PFSK-1 (cell line): ENCODE results near the gene MORC3.

ENCODE experiments used
- FOXP2 ChIP-seq: optimal IDR thresholded peaks from 2 replicates; pipeline ENCODE3; 2011; ENCODE audit warnings: borderline replicate concordance, control low read depth, inconsistent platforms; ENCODE audit not compliant: insufficient read depth; ENCODE audit errors: extremely low read length, extremely low read depth
- POLR2AphosphoS5 ChIP-seq: IDR thresholded peaks from 2 replicates; pipeline ENCODE4 v1.6.1; 2012; ENCODE audit warnings: low read depth, mild to moderate bottlenecking, control low read depth, low read length, moderate library complexity
- REST ChIP-seq, 2 experiments: IDR thresholded peaks; 2 replicates each; pipeline versions ENCODE4 v1.6.1 to v1.8.0; 2011 to 2012; ENCODE audit warnings: low read depth in 2 of 2, low read length in 2 of 2, control low read depth in 1 of 2, inconsistent platforms in 1 of 2, mild to moderate bottlenecking in 1 of 2, moderate library complexity in 1 of 2; ENCODE audit not compliant: insufficient read depth in 1 of 2
- SIN3A ChIP-seq: IDR thresholded peaks from 2 replicates; pipeline ENCODE4 v1.6.1; 2012; ENCODE audit warnings: mild to moderate bottlenecking, low read length, moderate library complexity, borderline replicate concordance; ENCODE audit not compliant: insufficient read depth
- TAF1 ChIP-seq: IDR thresholded peaks from 2 replicates; pipeline ENCODE4 v1.6.1; 2012; ENCODE audit warnings: low read length, control low read depth, borderline replicate concordance; ENCODE audit not compliant: insufficient read depth

The MORC3 gene

GRCh38 chr21:36369064-36369685 is 49.2 kb downstream of the MORC3 start:
- no peak for TF ChIP-seq POLR2AphosphoS5
- TF ChIP-seq REST (IDR thresholded peaks at IDR 0.05; ENCODE audit: insufficient read depth in 1 of 2, low read depth in 2 of 2, low read length in 2 of 2), result no peak
- TF ChIP-seq TAF1, result no peak
- TF ChIP-seq FOXP2, result no peak
- TF ChIP-seq SIN3A, result no peak

- TF ChIP-seq SIN3A, result no peak
- TF ChIP-seq FOXP2, result no peak
- no peak for TF ChIP-seq POLR2AphosphoS5
- no peak for TF ChIP-seq REST (IDR thresholded peaks at IDR 0.05; ENCODE audit: insufficient read depth in 1 of 2, low read depth in 2 of 2, low read length in 2 of 2)
- no peak for TF ChIP-seq TAF1
These were observed 56.0 kb downstream of the MORC3 start for GRCh38 chr21:36375994-36376393.

- TF ChIP-seq FOXP2 (no peak), SIN3A (no peak), REST (IDR thresholded peaks at IDR 0.05; ENCODE audit: insufficient read depth in 1 of 2, low read depth in 2 of 2, low read length in 2 of 2) (no peak), TAF1 (no peak), POLR2AphosphoS5 (no peak)
These were observed 57.4 kb downstream of the MORC3 start for GRCh38 chr21:36377391-36377842.

- TF ChIP-seq REST (IDR thresholded peaks at IDR 0.05; ENCODE audit: insufficient read depth in 1 of 2, low read depth in 2 of 2, low read length in 2 of 2), result no peak
These were observed 59.3 kb downstream of the MORC3 start for GRCh38 chr21:36379251-36379650.

- TF ChIP-seq POLR2AphosphoS5, result no peak
- no peak for TF ChIP-seq REST (IDR thresholded peaks at IDR 0.05; ENCODE audit: insufficient read depth in 1 of 2, low read depth in 2 of 2, low read length in 2 of 2)
- TF ChIP-seq FOXP2, result no peak
- no peak for TF ChIP-seq SIN3A
- no peak for TF ChIP-seq TAF1
These were observed 62.0 kb downstream of the MORC3 start for GRCh38 chr21:36381841-36382589.
